Right lobe of liver (tissue), 4 donors: ENCODE measurements around the gene HPDL.

Experiments
- POLR2A ChIP-seq: fragments of 450-650 bp; IDR thresholded peaks from one replicate; pipeline ENCODE4 v1.6.1; 2017; ENCODE audit warnings: antibody characterized with exemption, mild to moderate bottlenecking
- TF ChIP-seq, protein P1 (sequence below), 4 donors: fragments of 200-600 bp in 3 of 4; fragments of 450-650 bp in 1 of 4; IDR thresholded peaks; one replicate each; pipeline versions ENCODE4 v1.5.1 to v1.8.0; 2016 to 2022; ENCODE audit warnings: antibody characterized with exemption in 4 of 4, mild to moderate bottlenecking in 2 of 4
- donor health status: DM: no; HTN: no; CAD: no.
- donor health status: DM: no; HTN: no; CAD: no.
- donor health status: DM: no; HTN: yes; CAD: no.

- TF ChIP-seq, protein P1, sequence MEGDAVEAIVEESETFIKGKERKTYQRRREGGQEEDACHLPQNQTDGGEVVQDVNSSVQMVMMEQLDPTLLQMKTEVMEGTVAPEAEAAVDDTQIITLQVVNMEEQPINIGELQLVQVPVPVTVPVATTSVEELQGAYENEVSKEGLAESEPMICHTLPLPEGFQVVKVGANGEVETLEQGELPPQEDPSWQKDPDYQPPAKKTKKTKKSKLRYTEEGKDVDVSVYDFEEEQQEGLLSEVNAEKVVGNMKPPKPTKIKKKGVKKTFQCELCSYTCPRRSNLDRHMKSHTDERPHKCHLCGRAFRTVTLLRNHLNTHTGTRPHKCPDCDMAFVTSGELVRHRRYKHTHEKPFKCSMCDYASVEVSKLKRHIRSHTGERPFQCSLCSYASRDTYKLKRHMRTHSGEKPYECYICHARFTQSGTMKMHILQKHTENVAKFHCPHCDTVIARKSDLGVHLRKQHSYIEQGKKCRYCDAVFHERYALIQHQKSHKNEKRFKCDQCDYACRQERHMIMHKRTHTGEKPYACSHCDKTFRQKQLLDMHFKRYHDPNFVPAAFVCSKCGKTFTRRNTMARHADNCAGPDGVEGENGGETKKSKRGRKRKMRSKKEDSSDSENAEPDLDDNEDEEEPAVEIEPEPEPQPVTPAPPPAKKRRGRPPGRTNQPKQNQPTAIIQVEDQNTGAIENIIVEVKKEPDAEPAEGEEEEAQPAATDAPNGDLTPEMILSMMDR (IDR thresholded peaks at IDR 0.05): no peak
- no peak for TF ChIP-seq POLR2A
Measured at GRCh38 chr1:45345014-45345413, 18.3 kb downstream of the HPDL start.
